ENCODE measurements around the gene CMTM1.
"Not testable (repeated sequence)": the region's sequence is repeated elsewhere in the genome, so short reads cannot be mapped to it uniquely, and the experiment has no call there.

Gene CMTM1

GRCh38 chr16:66603537-66604375, 37.5 kb downstream of the CMTM1 start:
- peaks cover 0 to 4% of the 10 kb centered on the region in 2 donors for H3K27me3 ChIP-seq (ENCODE audit: control insufficient read depth in 1 of 2, insufficient read depth in 2 of 2, low read length in 2 of 2)
- H3K9ac ChIP-seq (ENCODE audit: low read depth in 1 of 2, low read length in 2 of 2) = peak overlapping the region; percentile 39 to 43
- no peak overlapping the region for H3K27ac ChIP-seq (ENCODE audit: low read depth, low read length)
- H3K9me3 ChIP-seq (ENCODE audit: control insufficient read depth in 1 of 2, low read length in 2 of 2) = no peaks in the 10 kb centered on the region
- peaks cover 2 to 26% of the 10 kb centered on the region in 2 donors for H3K4me1 ChIP-seq (ENCODE audit: control insufficient read depth in 1 of 2, insufficient read depth in 2 of 2, low read length in 2 of 2)
- H3K36me3 ChIP-seq (ENCODE audit: control insufficient read depth in 1 of 2, insufficient read depth in 2 of 2, low read length in 2 of 2) = peaks cover 0 to 2% of the 10 kb centered on the region in 2 donors
- peak overlapping the region; percentile 63 to 73 for H3K4me3 ChIP-seq (ENCODE audit: low read depth in 1 of 2, low read length in 2 of 2)

- peaks cover 5 to 30% of the 10 kb centered on the region in 2 donors for H3K4me1 ChIP-seq (ENCODE audit: control insufficient read depth in 1 of 2, insufficient read depth in 2 of 2, low read length in 2 of 2)
- H3K36me3 ChIP-seq (ENCODE audit: control insufficient read depth in 1 of 2, insufficient read depth in 2 of 2, low read length in 2 of 2) = peaks cover 0 to 10% of the 10 kb centered on the region in 2 donors
- H3K9me3 ChIP-seq (ENCODE audit: control insufficient read depth in 1 of 2, low read length in 2 of 2) = no peaks in the 10 kb centered on the region
- H3K4me3 ChIP-seq (ENCODE audit: low read depth in 1 of 2, low read length in 2 of 2) = peak within 1 kb of the TSS; percentile 63 to 73
- H3K9ac ChIP-seq (ENCODE audit: low read depth in 1 of 2, low read length in 2 of 2) = peak within 1 kb of the TSS; percentile 39 to 43
- H3K27me3 ChIP-seq (ENCODE audit: control insufficient read depth in 1 of 2, insufficient read depth in 2 of 2, low read length in 2 of 2) = peaks cover 0 to 4% of the 10 kb centered on the region in 2 donors
- H3K27ac ChIP-seq (ENCODE audit: low read depth, low read length) = peak within 1 kb of the TSS; percentile 20
Observed at GRCh38 chr16:66604376-66605176, 38.3 kb downstream of the CMTM1 start, which contains the start of gene CMTM3. CMTM3 (plus strand) TSS chr16:66604704; CDS start chr16:66604806, 102 bp downstream.

- Histone ChIP-seq H3K9ac (ENCODE audit: low read depth in 1 of 2, low read length in 2 of 2) (peak overlapping the region; percentile 38 to 39), H3K27ac (ENCODE audit: low read depth, low read length) (peak overlapping the region; percentile 20)
Observed at GRCh38 chr16:66605177-66605978, 39.1 kb downstream of the CMTM1 start.

GRCh38 chr16:66605979-66606751, 39.9 kb downstream of the CMTM1 start:
- Histone ChIP-seq H3K27ac (ENCODE audit: low read depth, low read length) (no peak overlapping the region), H3K9ac (ENCODE audit: low read depth in 1 of 2, low read length in 2 of 2) (peak overlapping the region; percentile 38 to 39), H3K4me1 (ENCODE audit: control insufficient read depth in 1 of 2, insufficient read depth in 2 of 2, low read length in 2 of 2) (peaks cover 5 to 30% of the 10 kb centered on the region in 2 donors), H3K27me3 (ENCODE audit: control insufficient read depth in 1 of 2, insufficient read depth in 2 of 2, low read length in 2 of 2) (peaks cover 0 to 4% of the 10 kb centered on the region in 2 donors), H3K4me3 (ENCODE audit: low read depth in 1 of 2, low read length in 2 of 2) (peak overlapping the region; percentile 57 to 61), H3K9me3 (ENCODE audit: control insufficient read depth in 1 of 2, low read length in 2 of 2) (no peaks in the 10 kb centered on the region), H3K36me3 (ENCODE audit: control insufficient read depth in 1 of 2, insufficient read depth in 2 of 2, low read length in 2 of 2) (peaks cover under 1 to 26% of the 10 kb centered on the region in 2 donors)

More at GRCh38 chr16:66605177-66605978, 39.1 kb downstream of the CMTM1 start:
- Histone ChIP-seq H3K27me3 (ENCODE audit: control insufficient read depth in 1 of 2, insufficient read depth in 2 of 2, low read length in 2 of 2) (peaks cover 0 to 4% of the 10 kb centered on the region in 2 donors), H3K4me3 (ENCODE audit: low read depth in 1 of 2, low read length in 2 of 2) (peak overlapping the region; percentile 57 to 61), H3K4me1 (ENCODE audit: control insufficient read depth in 1 of 2, insufficient read depth in 2 of 2, low read length in 2 of 2) (peaks cover 5 to 30% of the 10 kb centered on the region in 2 donors), H3K36me3 (ENCODE audit: control insufficient read depth in 1 of 2, insufficient read depth in 2 of 2, low read length in 2 of 2) (peaks cover 0 to 18% of the 10 kb centered on the region in 2 donors), H3K9me3 (ENCODE audit: control insufficient read depth in 1 of 2, low read length in 2 of 2) (no peaks in the 10 kb centered on the region)

GRCh38 chr16:66608241-66609138, 42.3 kb downstream of the CMTM1 start:
- no peak overlapping the region for H3K9ac ChIP-seq (ENCODE audit: low read depth in 1 of 2, low read length in 2 of 2)
- H3K9me3 ChIP-seq (ENCODE audit: control insufficient read depth in 1 of 2, low read length in 2 of 2) = no peaks in the 10 kb centered on the region
- no peak overlapping the region for H3K27ac ChIP-seq (ENCODE audit: low read depth, low read length)
- H3K36me3 ChIP-seq (ENCODE audit: control insufficient read depth in 1 of 2, insufficient read depth in 2 of 2, low read length in 2 of 2) = peaks cover 9 to 35% of the 10 kb centered on the region in 2 donors
- H3K4me1 ChIP-seq (ENCODE audit: control insufficient read depth in 1 of 2, insufficient read depth in 2 of 2, low read length in 2 of 2) = peaks cover 5 to 30% of the 10 kb centered on the region in 2 donors
- H3K27me3 ChIP-seq (ENCODE audit: control insufficient read depth in 1 of 2, insufficient read depth in 2 of 2, low read length in 2 of 2) = peaks cover 0 to 4% of the 10 kb centered on the region in 2 donors
- H3K4me3 ChIP-seq (ENCODE audit: low read depth in 1 of 2, low read length in 2 of 2) = no peak overlapping the region

GRCh38 chr16:66609139-66609510, 42.9 kb downstream of the CMTM1 start:
- Histone ChIP-seq H3K9me3 (ENCODE audit: control insufficient read depth in 1 of 2, low read length in 2 of 2) (no peaks in the 10 kb centered on the region), H3K36me3 (ENCODE audit: control insufficient read depth in 1 of 2, insufficient read depth in 2 of 2, low read length in 2 of 2) (peaks cover 9 to 39% of the 10 kb centered on the region in 2 donors), H3K9ac (ENCODE audit: low read depth in 1 of 2, low read length in 2 of 2) (no peak overlapping the region), H3K4me1 (ENCODE audit: control insufficient read depth in 1 of 2, insufficient read depth in 2 of 2, low read length in 2 of 2) (peaks cover 5 to 25% of the 10 kb centered on the region in 2 donors), H3K4me3 (ENCODE audit: low read depth in 1 of 2, low read length in 2 of 2) (no peak overlapping the region), H3K27me3 (ENCODE audit: control insufficient read depth in 1 of 2, insufficient read depth in 2 of 2, low read length in 2 of 2) (no peaks in the 10 kb centered on the region), H3K27ac (ENCODE audit: low read depth, low read length) (no peak overlapping the region)

GRCh38 chr16:66610111-66610820, 44.0 kb downstream of the CMTM1 start:
- Histone ChIP-seq H3K4me3 (ENCODE audit: low read depth in 1 of 2, low read length in 2 of 2) (no peak overlapping the region), H3K36me3 (ENCODE audit: control insufficient read depth in 1 of 2, insufficient read depth in 2 of 2, low read length in 2 of 2) (peaks cover 9 to 50% of the 10 kb centered on the region in 2 donors), H3K27me3 (ENCODE audit: control insufficient read depth in 1 of 2, insufficient read depth in 2 of 2, low read length in 2 of 2) (no peaks in the 10 kb centered on the region), H3K27ac (ENCODE audit: low read depth, low read length) (no peak overlapping the region), H3K9me3 (ENCODE audit: control insufficient read depth in 1 of 2, low read length in 2 of 2) (no peaks in the 10 kb centered on the region), H3K9ac (ENCODE audit: low read depth in 1 of 2, low read length in 2 of 2) (no peak overlapping the region), H3K4me1 (ENCODE audit: control insufficient read depth in 1 of 2, insufficient read depth in 2 of 2, low read length in 2 of 2) (peaks cover 5 to 25% of the 10 kb centered on the region in 2 donors)

GRCh38 chr16:66611911-66612310, 45.7 kb downstream of the CMTM1 start:
- H3K9me3 ChIP-seq (ENCODE audit: control insufficient read depth in 1 of 2, low read length in 2 of 2); H3K27me3 ChIP-seq (ENCODE audit: control insufficient read depth in 1 of 2, insufficient read depth in 2 of 2, low read length in 2 of 2); H3K9ac ChIP-seq (ENCODE audit: low read depth in 1 of 2, low read length in 2 of 2); H3K4me3 ChIP-seq (ENCODE audit: low read depth in 1 of 2, low read length in 2 of 2); H3K27ac ChIP-seq (ENCODE audit: low read depth, low read length): not testable (repeated sequence)
- H3K4me1 ChIP-seq (ENCODE audit: control insufficient read depth in 1 of 2, insufficient read depth in 2 of 2, low read length in 2 of 2) = peaks cover 5 to 14% of the 10 kb centered on the region in 2 donors
- peaks cover 9 to 60% of the 10 kb centered on the region in 2 donors for H3K36me3 ChIP-seq (ENCODE audit: control insufficient read depth in 1 of 2, insufficient read depth in 2 of 2, low read length in 2 of 2)

Data from duodenal mucosa (tissue), 2 donors.